Stromal cell of bone marrow (primary cell): ENCODE results near the gene ST7L.
"Not testable (repeated sequence)": the region's sequence is repeated elsewhere in the genome, so short reads cannot be mapped to it uniquely, and the experiment has no call there.

Experiments used
- DNase-seq: peaks from one replicate; pipeline ENCODE4 v3.0.0-alpha.2; 2012; ENCODE audit warnings: low read depth

The ST7L gene

GRCh38 chr1:112487686-112488085 lies 131.3 kb downstream of the ST7L start:
- DNase-seq: not testable (repeated sequence)

- not testable (repeated sequence) for DNase-seq
Observed at GRCh38 chr1:112486063-112486462, 132.9 kb downstream of the ST7L start.

- DNase-seq: no peak
Observed at GRCh38 chr1:112478314-112478713, 140.6 kb downstream of the ST7L start.

- DNase-seq: no peak
Observed at GRCh38 chr1:112477550-112477949, 141.4 kb downstream of the ST7L start.
